Right lobe of liver (tissue), 4 donors: ENCODE measurements around the gene LYPLAL1.

Experiments used
- POLR2A ChIP-seq: fragments of 450-650 bp; IDR thresholded peaks from one replicate; pipeline ENCODE4 v1.6.1; 2017; ENCODE audit warnings: antibody characterized with exemption, mild to moderate bottlenecking
- TF ChIP-seq, protein P1 (sequence below), 4 donors: fragments of 200-600 bp in 3 of 4; fragments of 450-650 bp in 1 of 4; IDR thresholded peaks; one replicate each; pipeline versions ENCODE4 v1.5.1 to v1.8.0; 2016 to 2022; ENCODE audit warnings: antibody characterized with exemption in 4 of 4, mild to moderate bottlenecking in 2 of 4
- donor health status: DM: no; HTN: no; CAD: no.
- donor health status: DM: no; HTN: no; CAD: no.
- donor health status: DM: no; HTN: yes; CAD: no.

GRCh38 chr1:219206350-219206749 is 32.7 kb downstream of the LYPLAL1 start:
- TF ChIP-seq, protein P1, sequence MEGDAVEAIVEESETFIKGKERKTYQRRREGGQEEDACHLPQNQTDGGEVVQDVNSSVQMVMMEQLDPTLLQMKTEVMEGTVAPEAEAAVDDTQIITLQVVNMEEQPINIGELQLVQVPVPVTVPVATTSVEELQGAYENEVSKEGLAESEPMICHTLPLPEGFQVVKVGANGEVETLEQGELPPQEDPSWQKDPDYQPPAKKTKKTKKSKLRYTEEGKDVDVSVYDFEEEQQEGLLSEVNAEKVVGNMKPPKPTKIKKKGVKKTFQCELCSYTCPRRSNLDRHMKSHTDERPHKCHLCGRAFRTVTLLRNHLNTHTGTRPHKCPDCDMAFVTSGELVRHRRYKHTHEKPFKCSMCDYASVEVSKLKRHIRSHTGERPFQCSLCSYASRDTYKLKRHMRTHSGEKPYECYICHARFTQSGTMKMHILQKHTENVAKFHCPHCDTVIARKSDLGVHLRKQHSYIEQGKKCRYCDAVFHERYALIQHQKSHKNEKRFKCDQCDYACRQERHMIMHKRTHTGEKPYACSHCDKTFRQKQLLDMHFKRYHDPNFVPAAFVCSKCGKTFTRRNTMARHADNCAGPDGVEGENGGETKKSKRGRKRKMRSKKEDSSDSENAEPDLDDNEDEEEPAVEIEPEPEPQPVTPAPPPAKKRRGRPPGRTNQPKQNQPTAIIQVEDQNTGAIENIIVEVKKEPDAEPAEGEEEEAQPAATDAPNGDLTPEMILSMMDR (IDR thresholded peaks at IDR 0.05): no peak
- no peak for TF ChIP-seq POLR2A
